ENCODE results near the gene FAM174C.

- TF ChIP-seq POLR2A (IDR thresholded peaks at IDR 0.05) (no peak), CTCF (IDR thresholded peaks at IDR 0.05) (no peak)
These were observed 9.7 kb upstream of the FAM174C start for GRCh38 chr19:1265615-1266128.
